Fibroblast of skin of right biceps (primary cell): ENCODE data around the gene NMB.
"Not testable (repeated sequence)": the region's sequence is repeated elsewhere in the genome, so short reads cannot be mapped to it uniquely, and the experiment has no call there.

Experiments
- DNase-seq: peaks from one replicate; pipeline ENCODE4 v3.0.0-alpha.2; 2013

Gene NMB, protein sequence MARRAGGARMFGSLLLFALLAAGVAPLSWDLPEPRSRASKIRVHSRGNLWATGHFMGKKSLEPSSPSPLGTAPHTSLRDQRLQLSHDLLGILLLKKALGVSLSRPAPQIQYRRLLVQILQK

DNA sequence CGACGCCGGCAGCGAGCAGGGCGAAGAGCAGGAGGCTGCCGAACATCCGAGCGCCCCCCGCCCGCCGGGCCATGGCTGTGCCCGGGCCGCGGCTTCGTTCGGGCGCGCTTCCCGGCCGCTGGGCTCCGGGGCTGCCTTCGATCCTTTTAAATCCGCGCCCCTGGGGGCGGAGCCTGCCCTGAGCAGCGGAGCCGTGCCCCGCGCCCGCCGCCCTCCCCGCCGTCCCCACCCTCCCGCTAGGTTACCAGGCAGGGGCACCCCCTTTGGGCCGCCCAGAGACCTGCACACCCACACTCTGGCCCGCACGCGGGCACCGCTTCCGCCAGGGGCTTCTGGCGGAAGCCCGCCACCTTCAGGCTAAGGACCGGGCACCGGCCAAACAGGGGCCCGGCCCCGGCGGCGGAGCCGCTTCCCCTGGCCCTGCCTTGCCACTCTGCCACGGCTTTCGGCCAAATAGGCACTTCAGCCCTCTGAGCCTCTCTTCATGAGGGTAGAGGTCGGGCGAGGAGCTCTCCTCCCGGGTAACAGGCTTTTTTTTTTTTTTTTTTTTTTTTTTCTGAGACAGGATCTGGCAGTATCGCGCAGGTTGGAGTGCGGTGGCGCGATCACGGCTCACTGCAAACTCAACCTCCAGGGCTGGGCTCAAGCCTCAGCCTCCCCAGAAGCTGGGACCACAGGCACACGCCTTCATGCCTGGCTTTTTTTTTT lies at the start of gene NMB:
Gene NMB, minus strand, starts transcription at position 120 of the 708 bp plus-strand sequence. Its CDS starts 47 bp downstream, at position 73.
- DNase-seq: peak; percentile 78

GRCh38 chr15:84703808-84704207 lies 45.8 kb upstream of the NMB start:
- no peak for DNase-seq

DNA sequence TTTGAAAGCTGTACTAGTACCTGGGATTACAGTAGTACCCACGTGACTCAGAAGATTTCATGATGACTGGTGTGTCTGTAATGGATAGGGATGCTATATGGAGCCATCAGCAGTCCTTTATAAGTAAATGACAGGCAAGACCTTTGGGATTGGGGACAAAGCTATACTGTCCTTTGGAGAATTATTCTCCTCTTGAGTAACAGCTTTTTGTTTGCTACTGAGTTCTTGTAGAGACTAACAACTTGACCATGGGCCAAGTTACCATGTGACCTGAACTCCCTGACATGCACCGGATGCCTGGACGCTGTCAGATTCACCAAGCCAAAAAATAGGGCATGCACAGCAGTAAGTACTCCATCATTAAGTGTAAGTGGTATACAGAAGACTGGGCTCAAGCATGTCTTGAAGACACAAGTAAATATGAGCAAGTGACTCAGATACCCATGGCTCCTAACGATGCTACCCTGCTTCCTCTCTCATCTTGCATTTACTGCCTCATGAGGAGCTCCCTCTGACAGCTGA lies 45.0 kb upstream of the NMB start:
- no peak for DNase-seq

GRCh38 chr15:84699538-84700191 lies 41.7 kb upstream of the NMB start:
- no peak for DNase-seq

- DNase-seq: no peak
Observed at GRCh38 chr15:84697236-84697990, 39.4 kb upstream of the NMB start.

DNA sequence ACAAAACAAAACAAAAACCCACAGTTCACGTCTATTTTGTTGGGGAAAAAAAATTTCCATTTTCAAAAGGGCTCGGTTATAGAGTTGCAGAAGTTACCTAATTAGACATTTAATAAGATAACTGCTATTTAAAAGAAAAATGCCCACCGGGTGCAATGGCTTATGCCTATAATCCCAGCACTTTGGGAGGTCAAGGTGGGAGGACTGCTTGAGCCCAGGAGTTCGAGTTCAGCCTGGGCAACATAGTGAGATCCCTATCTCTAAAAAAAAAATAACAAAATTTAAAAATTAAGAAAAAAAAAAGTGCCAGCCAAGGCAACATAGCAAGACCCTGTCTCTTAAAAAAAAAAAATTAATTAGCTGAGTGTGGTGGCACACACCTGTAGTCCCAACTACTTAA lies 38.8 kb upstream of the NMB start:
- no peak for DNase-seq

DNA sequence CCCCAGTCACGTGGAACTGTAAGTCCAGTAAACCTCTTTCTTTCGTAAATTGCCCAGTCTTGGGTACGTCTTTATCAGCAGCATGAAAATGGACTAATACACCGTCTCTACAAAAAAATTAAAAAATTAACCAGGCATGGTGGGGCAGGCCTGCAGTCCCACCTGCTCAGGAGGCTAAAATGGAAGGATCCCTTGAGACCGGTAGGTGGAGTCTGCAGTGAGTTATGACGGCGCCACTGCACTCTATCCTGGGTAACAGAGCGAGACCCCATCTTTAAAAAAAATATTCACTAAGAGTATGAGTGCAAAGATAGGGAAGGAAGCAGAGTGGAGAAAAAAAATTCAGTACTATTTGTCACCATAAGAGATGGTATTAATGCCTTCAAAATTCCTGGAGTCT lies 32.3 kb upstream of the NMB start:
- no peak for DNase-seq

GRCh38 chr15:84689858-84690257 lies 31.9 kb upstream of the NMB start:
- DNase-seq: no peak

DNA sequence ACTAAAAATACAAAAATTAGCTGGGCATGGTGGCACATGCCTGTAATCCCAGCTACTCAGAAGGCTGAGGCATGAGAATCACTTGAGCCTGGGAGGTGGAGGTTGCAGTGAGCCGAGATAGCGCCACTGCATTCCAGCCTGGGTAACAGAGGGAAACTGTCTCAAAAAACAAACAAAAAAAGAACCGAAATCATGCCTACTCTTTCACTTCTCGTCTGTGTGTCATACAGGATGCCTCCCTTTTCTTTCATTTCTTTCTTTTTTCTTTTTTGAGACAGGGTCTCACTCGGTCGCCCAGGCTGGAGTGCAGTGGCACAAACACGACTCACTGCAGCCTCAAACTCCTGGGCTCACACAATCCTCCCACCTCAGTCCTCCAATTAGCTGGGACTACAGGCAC lies 28.4 kb upstream of the NMB start:
- DNase-seq: not testable (repeated sequence)

DNA sequence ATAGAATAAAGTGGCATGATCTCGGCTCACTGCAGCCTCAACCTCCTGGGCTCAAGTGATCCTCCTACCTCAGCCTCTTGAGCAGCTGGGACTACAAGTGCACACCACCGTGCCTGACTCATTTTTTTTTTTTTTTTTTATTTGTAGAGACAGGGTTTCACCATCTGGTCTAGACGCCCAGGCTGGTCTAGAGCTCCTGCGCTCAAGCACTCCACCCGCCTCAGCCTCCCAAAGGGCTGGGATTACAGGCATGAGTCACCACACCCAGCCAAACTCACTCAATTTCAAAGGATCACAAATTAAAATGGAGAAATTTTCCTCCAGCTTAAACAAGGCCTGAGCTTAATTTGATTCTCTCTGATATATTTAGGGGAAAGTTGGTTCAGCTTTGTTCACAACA lies 27.3 kb upstream of the NMB start:
- peak; percentile 83 for DNase-seq

DNA sequence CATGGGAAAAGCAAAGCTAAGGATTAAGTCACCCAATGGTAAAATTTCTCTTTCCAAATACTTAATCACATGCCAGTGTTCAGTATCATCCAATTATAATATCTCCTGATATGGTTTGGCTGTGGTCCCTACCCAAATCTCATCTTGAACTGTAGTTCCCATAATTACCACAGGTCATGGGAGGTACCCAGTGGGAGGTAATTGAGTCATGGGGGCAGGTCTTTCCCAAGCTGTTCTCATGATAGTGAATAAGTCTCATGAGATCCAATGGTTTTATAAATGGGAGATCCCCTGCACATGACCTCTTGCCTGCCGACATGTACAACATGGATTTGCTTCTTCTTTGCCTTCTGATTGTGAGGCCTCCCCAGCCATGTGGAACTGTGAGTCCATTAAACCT lies 26.1 kb upstream of the NMB start:
- peak; percentile 28 for DNase-seq

DNA sequence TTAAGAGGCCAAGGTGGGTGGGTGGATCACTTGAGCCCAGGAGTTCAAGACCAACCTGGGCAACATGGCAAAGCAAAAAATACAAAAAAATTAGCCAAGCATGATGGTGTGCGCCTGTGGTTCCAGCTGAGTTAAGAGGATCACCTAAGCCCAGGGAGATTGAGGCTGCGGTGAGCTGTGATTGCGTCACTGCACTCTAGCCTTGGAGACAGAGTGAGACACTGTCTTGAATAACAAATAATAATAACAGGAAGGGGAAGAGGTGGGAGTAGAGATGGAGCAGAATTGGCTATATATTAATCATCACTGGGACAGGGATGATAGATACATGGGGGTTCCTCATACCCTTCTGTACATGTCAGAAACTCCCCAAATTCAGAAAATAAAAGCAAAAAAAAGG lies 23.8 kb upstream of the NMB start:
- DNase-seq: no peak

GRCh38 chr15:84671211-84671610 lies 13.2 kb upstream of the NMB start:
- DNase-seq: peak; percentile 82

DNA sequence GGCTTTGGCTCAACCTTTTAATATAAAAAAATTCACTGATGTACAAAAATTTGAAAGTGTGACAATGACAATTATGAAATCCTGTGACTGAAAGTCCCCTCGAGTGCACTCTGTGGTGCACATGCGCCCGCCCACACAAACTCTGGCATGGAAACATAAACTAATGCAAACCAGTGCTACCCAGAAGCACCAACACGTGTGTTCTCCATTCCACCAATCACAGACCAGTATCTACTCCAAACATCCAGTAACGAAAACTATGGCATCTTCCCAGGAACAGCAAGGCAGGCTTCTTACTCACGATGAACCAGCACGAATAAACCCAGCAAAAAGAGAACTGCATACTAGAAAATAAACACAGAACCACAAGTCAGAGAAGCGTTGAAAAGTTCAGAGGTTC lies 11.7 kb upstream of the NMB start:
- DNase-seq: peak; percentile 64

DNA sequence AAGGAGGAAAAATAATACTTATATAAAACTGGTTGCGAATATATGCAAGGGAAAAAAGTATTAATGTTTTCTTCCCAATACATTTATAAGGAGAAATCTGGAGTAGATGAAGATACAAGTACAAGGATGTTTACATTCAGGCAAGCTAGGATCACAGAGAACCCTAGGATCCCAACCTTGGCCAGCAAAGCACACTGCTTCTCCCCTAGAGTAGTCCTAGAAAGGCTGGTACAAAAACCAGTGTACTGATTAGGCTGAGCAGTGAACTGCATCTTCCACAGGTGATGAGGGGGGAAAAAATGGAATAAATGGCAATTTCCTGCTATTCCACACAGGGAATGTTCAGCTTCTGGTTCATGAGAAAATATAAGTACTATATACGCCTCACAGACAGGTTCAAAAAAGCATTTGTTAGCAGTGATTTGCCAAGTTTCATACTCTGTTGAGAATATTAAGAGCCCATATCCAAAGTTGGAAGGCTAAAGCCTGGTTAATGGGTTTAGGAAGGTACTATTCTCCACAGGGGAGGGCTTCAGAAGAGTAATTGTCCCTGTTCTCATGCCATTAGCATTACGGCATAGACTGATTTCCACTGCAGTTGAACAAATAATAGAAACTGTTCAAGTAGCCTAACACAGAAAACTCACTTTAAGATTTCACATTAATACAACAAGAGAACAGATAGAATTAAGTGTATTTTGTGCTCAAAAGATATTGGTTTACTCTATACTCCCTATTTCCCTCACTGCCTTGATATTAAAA lies 10.4 kb upstream of the NMB start:
- DNase-seq: no peak

GRCh38 chr15:84666373-84666772 lies 8.4 kb upstream of the NMB start:
- DNase-seq: no peak

DNA sequence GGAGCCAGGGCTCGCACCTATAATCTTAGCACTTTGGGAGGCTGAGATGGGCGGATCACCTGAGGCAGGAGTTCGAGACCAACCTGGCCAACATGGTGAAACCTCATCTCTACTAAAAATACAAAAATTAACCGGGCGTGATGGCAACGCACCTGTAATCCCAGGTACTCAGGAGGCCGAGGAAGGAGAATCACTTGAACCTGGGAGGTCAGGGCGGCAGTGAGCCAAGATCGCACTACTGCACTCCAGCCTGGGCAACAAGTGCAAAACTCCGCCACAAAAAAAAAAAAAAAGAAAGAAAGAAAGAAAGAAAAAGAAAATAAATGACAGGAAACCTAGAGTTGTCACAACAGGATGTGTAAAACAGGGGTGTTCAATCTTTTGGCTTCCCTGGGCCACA lies 3.0 kb upstream of the NMB start:
- no peak for DNase-seq

DNA sequence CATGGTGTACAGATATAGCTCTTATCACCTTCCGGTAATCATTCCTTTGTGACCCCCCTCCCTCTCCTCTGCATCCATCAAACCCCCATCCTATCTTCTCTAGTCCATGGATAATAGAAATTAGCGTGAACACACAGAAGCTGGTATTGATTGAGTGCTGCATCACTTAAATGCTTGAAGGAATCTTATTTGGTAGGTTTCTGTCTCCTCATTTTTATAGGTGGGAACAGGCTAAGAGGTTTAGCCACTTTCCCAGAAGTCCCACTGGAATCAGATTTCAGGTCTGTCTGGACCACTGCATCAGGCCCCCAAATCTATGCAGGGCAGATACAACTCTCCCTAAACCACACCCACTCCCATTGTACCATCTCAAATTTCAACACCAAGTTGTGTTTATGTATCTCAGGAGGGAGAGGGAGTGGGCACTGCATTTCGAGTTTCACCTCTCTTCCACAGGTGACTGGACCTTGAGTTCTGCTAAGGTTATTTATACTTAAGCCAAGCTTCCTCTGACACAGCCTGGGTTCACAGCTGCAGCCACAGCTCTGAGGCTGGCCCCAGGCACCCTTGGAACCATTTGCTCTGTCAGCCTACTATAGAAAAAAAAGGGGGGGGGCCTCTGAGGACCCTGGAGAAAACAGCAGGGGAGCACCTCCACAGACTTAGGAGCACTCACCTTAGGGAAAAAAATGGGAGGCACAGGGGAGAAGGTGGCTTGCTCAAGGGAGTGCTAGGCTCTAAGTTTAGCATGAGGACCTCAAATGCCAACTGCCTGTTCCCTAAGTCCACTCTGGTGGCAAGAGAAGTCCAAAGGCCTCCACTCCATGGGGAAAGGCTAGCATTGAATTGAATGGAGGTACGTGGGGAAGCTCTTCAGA lies 2.1 kb upstream of the NMB start:
- DNase-seq: no peak

GRCh38 chr15:84658788-84659411 lies 901 bp upstream of the NMB start:
- no peak for DNase-seq

- DNase-seq: no peak
Observed at GRCh38 chr15:84657748-84658079, 285 bp downstream of the NMB start.

GRCh38 chr15:84656972-84657371 lies 1.0 kb downstream of the NMB start:
- DNase-seq: no peak
